Ureter (tissue), 1 donor: ENCODE data around the gene TRAPPC1. TPM values are rescaled to one million over a fixed set of nuclear protein-coding genes. Genes with fewer than 3 reads are reported as not detected.

Experiments
- DNase-seq: peaks from one replicate; pipeline ENCODE4 v3.0.0-alpha.2; 2020; ENCODE audit warnings: low spot score
- total RNA-seq: library from RNA; stranded (reverse); gene quantifications from one replicate; pipeline ENCODE4 v1.2.4, GENCODE V29; 2023
- donor health status: DM: yes; HTN: yes; CAD: no.

Gene TRAPPC1
- total RNA-seq, 1 donor from 2014 or later, result 166 TPM

- DNase-seq, result peak; percentile 43
Observed at GRCh38 chr17:7881276-7882054, 50.3 kb downstream of the TRAPPC1 start.

Other genes with a start within 250 kb of the TRAPPC1 start
- gene TP53, start 244.5 kb downstream of the TRAPPC1 start, total RNA-seq, result 131 TPM
- 6.5 TPM for gene WRAP53, start 243.5 kb downstream of the TRAPPC1 start, total RNA-seq
- gene EFNB3, start 226.7 kb downstream of the TRAPPC1 start, total RNA-seq, result 2.3 TPM
- 1.5 TPM for gene DNAH2, start 214.2 kb downstream of the TRAPPC1 start, total RNA-seq
- 31.8 TPM for gene KDM6B, start 97.7 kb downstream of the TRAPPC1 start, total RNA-seq
- 9.9 TPM for gene TMEM88, start 76.9 kb downstream of the TRAPPC1 start, total RNA-seq
- gene NAA38, start 74.4 kb downstream of the TRAPPC1 start, total RNA-seq, result 98.6 TPM
- gene CYB5D1, start 73.9 kb downstream of the TRAPPC1 start, total RNA-seq, result 15.7 TPM
- 225 TPM for gene CHD3, start 43.2 kb downstream of the TRAPPC1 start, total RNA-seq
- gene RNF227, start 15.7 kb downstream of the TRAPPC1 start, total RNA-seq, result 2.5 TPM
- 7.9 TPM for gene KCNAB3, start 2.1 kb downstream of the TRAPPC1 start, total RNA-seq
- 25.6 TPM for gene CNTROB, start 260 bp upstream of the TRAPPC1 start, total RNA-seq
- 0.81 TPM for gene GUCY2D, start 70.7 kb upstream of the TRAPPC1 start, total RNA-seq
- 5.3 TPM for gene ALOX15B, start 107.1 kb upstream of the TRAPPC1 start, total RNA-seq
- 0.62 TPM for gene ALOX12B, start 155.8 kb upstream of the TRAPPC1 start, total RNA-seq
- gene ALOXE3, start 186.6 kb upstream of the TRAPPC1 start, total RNA-seq, result 0.44 TPM
- not detected for gene HES7, start 192.2 kb upstream of the TRAPPC1 start, total RNA-seq
- gene PER1, start 220.5 kb upstream of the TRAPPC1 start, total RNA-seq, result 152 TPM
- gene VAMP2, start 231.0 kb upstream of the TRAPPC1 start, total RNA-seq, result 87.9 TPM
- gene TMEM107, start 244.4 kb upstream of the TRAPPC1 start, total RNA-seq, result 17.1 TPM